Skeletal muscle satellite cell (primary cell): ENCODE measurements around the gene PATZ1.
A peak's percentile ranks its signal among the peaks of the same experiment; 100 is the strongest.

Experiments
- H3K27me3 ChIP-seq: 2 replicates; pipeline ENCODE4 v1.7.0; 2013; ENCODE audit warnings: low read length; ENCODE audit not compliant: control insufficient read depth, insufficient read depth
- H3K36me3 ChIP-seq: 2 replicates; pipeline ENCODE4 v1.7.0; 2013; ENCODE audit warnings: mild to moderate bottlenecking, control low read depth, low read length; ENCODE audit not compliant: insufficient read depth
- H3K4me1 ChIP-seq: 2 replicates; pipeline ENCODE4 v1.7.0; 2013; ENCODE audit warnings: low read length; ENCODE audit not compliant: control insufficient read depth, insufficient read depth
- H3K4me2 ChIP-seq: 2 replicates; pipeline ENCODE4 v1.7.0; 2013; ENCODE audit warnings: mild to moderate bottlenecking, low read length
- H3K4me3 ChIP-seq: 2 replicates; pipeline ENCODE4 v1.7.0; 2013; ENCODE audit warnings: low read length
- H3K9ac ChIP-seq: 2 replicates; pipeline ENCODE4 v1.7.0; 2013; ENCODE audit warnings: mild to moderate bottlenecking, low read depth, low read length, moderate library complexity
- H3K9me3 ChIP-seq: replicated peaks from 2 replicates; pipeline ENCODE4 v1.7.0; 2013; ENCODE audit warnings: mild to moderate bottlenecking, control low read depth, low read length

The PATZ1 gene

GRCh38 chr22:31300896-31301295, 45.2 kb downstream of the PATZ1 start:
- Histone ChIP-seq H3K27me3 (peaks cover 36% of the 10 kb centered on the region), H3K4me3 (no peak overlapping the region), H3K4me1 (peaks cover 9% of the 10 kb centered on the region), H3K9me3 (no peaks in the 10 kb centered on the region), H3K9ac (no peak overlapping the region), H3K4me2 (no peak overlapping the region), H3K36me3 (no peaks in the 10 kb centered on the region)

GRCh38 chr22:31295831-31296657, 50.1 kb downstream of the PATZ1 start:
- no peak overlapping the region for H3K9ac ChIP-seq

GRCh38 chr22:31295360-31295759, 50.8 kb downstream of the PATZ1 start:
- H3K27me3 ChIP-seq = peaks cover 9% of the 10 kb centered on the region
- no peak overlapping the region for H3K9ac ChIP-seq
- H3K4me1 ChIP-seq = peaks cover 27% of the 10 kb centered on the region
- H3K4me3 ChIP-seq = no peak overlapping the region
- H3K36me3 ChIP-seq = no peaks in the 10 kb centered on the region
- H3K4me2 ChIP-seq = no peak overlapping the region
- H3K9me3 ChIP-seq = no peaks in the 10 kb centered on the region

More at GRCh38 chr22:31295831-31296657, 50.1 kb downstream of the PATZ1 start:
- Histone ChIP-seq H3K4me3 (no peak overlapping the region), H3K4me2 (peak overlapping the region; percentile 46), H3K4me1 (peaks cover 27% of the 10 kb centered on the region), H3K9me3 (no peaks in the 10 kb centered on the region), H3K36me3 (no peaks in the 10 kb centered on the region), H3K27me3 (peaks cover 16% of the 10 kb centered on the region)

DNA sequence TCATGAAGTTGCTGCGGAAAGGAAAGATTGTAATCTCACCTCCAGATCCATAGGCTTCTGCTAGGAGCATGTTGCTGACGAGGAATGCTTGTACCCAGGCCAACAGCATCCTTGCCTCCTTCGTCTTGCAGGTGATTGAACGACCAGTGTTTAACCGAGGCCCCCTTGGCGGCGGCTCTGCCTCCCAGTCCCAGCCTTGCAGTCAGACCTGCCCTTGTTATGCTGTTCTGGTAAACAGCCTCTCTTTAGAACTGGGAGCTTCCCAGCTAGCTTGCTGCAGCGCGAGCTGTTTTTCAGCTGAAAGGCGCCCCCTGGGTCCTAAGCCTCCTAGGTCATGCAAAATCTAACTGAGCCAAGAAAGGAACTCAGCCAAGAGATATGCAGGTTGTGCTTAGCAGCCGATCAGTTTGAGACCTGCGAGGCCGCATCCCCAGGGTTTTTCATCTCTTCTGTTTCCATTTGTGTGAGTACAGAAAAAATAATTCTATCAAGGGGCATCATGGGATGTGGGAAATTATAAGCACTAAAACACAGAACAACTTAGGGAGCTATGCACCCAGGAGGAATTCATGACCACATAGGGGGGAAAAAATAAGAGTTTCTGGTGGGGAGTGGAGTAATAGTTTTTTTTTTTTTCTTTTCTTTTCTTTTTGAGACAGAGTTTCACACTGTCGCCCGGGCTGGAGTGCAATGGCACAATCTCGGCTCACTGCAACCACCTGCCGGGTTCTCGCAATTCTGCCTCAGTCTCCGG, 53.7 kb downstream of the PATZ1 start, which contains the start of gene PIK3IP1:
Gene PIK3IP1 (minus strand): TSS at position 253 of the 754 bp plus-strand sequence. CDS start 144 bp downstream, at position 109.
- no peaks in the 10 kb centered on the region for H3K27me3 ChIP-seq
- no peaks in the 10 kb centered on the region for H3K36me3 ChIP-seq
- peak within 1 kb of the TSS; percentile 96 for H3K4me2 ChIP-seq
- peak within 1 kb of the TSS; percentile 79 for H3K9ac ChIP-seq
- H3K4me3 ChIP-seq = peak within 1 kb of the TSS; percentile 81
- H3K9me3 ChIP-seq = no peaks in the 10 kb centered on the region
- H3K4me1 ChIP-seq = peaks cover 33% of the 10 kb centered on the region

GRCh38 chr22:31291481-31292235, 54.5 kb downstream of the PATZ1 start:
- H3K9ac ChIP-seq = peak overlapping the region; percentile 79
- H3K27me3 ChIP-seq = no peaks in the 10 kb centered on the region
- peak overlapping the region; percentile 96 for H3K4me2 ChIP-seq
- H3K36me3 ChIP-seq = no peaks in the 10 kb centered on the region
- H3K4me1 ChIP-seq = peaks cover 31% of the 10 kb centered on the region
- H3K4me3 ChIP-seq = peak overlapping the region; percentile 81
- no peaks in the 10 kb centered on the region for H3K9me3 ChIP-seq

DNA sequence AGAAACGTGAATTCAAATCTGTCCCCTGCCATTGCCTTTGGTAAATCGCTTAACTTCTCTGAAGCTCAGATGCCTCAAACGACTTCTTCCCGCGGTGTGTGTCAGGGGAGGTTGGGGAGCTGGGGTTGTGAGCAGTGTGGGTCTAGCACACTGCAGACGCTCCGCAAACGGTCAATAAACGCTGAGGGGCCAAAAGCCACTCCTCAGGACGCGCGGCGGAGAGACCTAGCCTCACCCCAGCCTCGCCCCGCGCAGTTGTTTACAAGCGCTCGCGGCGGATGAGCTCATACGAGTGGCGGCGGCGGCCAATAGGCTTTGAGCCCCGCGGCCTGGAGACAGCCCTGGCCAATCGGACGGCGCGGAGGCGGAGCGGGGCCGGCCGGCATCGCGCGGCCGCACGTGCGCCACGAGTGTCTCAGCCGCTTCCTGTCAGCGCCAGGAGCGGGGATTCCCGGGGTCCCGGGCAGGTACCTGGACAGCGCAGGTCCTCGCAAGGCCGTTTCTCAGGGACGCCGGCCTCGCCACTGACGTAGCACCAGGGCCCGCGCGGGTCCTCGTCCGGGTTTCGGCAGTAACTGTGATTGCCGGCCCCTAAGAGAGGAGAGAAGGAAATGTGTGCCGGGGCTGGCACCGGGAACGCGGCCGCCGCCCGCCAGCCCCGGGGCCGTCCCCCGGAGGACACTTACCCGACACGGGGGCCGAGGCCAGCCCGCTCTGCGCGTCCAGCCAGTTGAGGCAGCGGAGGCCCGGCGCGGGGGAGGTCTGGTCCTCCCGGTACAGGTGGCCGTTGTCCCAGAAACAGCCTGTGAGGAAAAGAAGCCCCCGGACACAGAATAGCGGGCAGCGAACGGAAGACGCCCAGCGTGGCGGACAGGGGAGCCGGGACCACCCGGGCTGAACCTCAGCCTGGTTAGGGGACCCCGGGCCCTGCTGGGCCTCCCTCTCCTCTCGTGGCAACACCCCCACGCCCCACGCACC, 55.4 kb downstream of the PATZ1 start:
- Histone ChIP-seq H3K9me3 (no peaks in the 10 kb centered on the region), H3K36me3 (no peaks in the 10 kb centered on the region), H3K4me1 (peaks cover 23% of the 10 kb centered on the region), H3K4me3 (peak overlapping the region; percentile 81), H3K27me3 (no peaks in the 10 kb centered on the region), H3K9ac (peak overlapping the region; percentile 79), H3K4me2 (peak overlapping the region; percentile 96)

DNA sequence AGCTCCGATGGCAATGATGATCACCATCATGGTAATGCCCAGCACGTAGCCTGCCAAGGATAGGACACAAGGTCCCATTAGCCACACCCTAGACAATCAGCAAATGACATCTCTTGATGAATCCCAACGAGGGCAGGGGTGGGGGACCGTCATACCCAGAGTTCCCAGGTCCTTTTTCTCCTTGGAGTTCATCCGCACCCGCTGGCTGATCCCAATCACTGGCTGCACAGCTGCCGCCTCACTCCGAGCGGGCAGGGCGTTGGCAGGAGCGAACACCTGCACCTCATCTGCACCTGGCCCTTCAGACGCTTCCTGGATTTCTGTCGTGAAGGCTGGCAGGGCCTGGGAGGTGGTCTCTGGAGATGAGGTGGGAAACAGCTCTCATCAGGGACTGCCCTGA, 56.8 kb downstream of the PATZ1 start:
- no peaks in the 10 kb centered on the region for H3K27me3 ChIP-seq
- no peak overlapping the region for H3K4me2 ChIP-seq
- peaks cover 18% of the 10 kb centered on the region for H3K4me1 ChIP-seq
- H3K9me3 ChIP-seq = no peaks in the 10 kb centered on the region
- H3K4me3 ChIP-seq = no peak overlapping the region
- H3K9ac ChIP-seq = peak overlapping the region; percentile 79
- H3K36me3 ChIP-seq = no peaks in the 10 kb centered on the region

- Histone ChIP-seq H3K4me2 (no peak overlapping the region), H3K36me3 (no peaks in the 10 kb centered on the region), H3K4me3 (no peak overlapping the region), H3K9ac (no peak overlapping the region), H3K9me3 (no peaks in the 10 kb centered on the region), H3K4me1 (peaks cover 18% of the 10 kb centered on the region), H3K27me3 (no peaks in the 10 kb centered on the region)
Observed at GRCh38 chr22:31288496-31289240, 57.5 kb downstream of the PATZ1 start.

DNA sequence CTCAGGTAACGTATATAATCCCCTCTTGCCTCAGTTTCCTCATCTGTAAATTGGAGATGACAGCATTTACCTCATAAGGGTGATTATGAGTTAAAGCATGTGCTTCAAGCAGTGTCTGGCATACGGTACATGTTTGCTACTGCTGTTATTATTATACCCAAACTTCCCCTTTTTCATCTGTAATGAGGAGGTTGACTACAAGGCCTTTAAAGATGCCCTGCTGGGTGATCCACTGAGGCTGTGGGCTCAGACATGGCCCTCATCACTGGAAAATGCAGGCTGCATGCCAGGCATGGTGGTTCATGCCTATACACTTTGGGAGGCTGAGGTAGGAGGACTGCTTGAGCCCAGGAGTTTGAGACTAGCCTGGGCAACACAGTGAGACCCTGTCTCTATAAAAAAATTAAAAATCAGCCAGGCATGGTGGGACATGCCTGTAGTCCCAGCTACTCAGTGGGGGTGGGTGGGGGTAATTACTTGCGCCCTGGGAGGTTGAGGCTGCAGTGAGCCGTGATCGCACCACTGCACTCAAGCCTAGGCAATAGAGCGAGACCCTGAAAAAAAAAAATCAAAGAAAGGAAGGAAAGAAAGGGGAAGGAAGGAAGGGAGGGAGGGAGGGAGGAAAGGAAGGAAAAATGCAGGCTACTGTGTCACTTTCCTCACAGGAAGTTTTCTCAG, 58.2 kb downstream of the PATZ1 start:
- Histone ChIP-seq H3K36me3 (no peaks in the 10 kb centered on the region), H3K4me1 (peaks cover 15% of the 10 kb centered on the region)

More for the DNA sequence above, 58.2 kb downstream of the PATZ1 start:
- no peak overlapping the region for H3K4me3 ChIP-seq
- H3K27me3 ChIP-seq = no peaks in the 10 kb centered on the region
- H3K4me2 ChIP-seq = no peak overlapping the region
- H3K9me3 ChIP-seq = no peaks in the 10 kb centered on the region
- no peak overlapping the region for H3K9ac ChIP-seq
